Measurements from ENCODE around the gene HOXD8.

DNA sequence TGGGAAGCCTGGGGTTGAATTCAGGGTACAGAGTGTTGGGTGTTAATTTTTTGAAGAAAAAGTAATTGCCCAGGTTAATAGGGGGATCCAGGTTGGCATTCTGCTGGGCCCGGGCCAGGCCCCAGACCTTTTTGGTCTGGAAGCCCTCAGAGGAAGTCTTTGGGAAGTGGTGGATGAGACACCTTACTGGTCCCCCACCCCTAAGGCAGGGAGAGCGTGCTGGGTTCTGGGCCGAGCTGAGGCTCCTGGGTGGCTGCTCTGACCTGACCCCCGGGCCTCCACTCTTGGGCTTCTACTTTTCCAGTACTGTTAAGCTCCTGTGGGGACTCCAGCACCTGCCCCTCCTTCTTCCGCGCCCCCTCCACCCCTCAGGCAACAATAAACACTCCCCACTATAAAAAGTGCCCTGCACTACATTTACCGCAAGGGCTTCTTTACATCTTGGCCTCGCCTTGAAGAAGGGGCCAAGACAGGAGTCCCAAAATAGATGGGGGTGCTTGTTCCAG lies 26.8 kb downstream of the HOXD8 start:
- no peak for TF ChIP-seq ZBTB21 (tag by site-specific recombination; IDR thresholded peaks at IDR 0.05)
- no peak for TF ChIP-seq ZNF785 (tag by site-specific recombination; IDR thresholded peaks at IDR 0.05)
- no peak for TF ChIP-seq ZNF416 (tag by site-specific recombination; IDR thresholded peaks at IDR 0.05)
- TF ChIP-seq, protein P1, sequence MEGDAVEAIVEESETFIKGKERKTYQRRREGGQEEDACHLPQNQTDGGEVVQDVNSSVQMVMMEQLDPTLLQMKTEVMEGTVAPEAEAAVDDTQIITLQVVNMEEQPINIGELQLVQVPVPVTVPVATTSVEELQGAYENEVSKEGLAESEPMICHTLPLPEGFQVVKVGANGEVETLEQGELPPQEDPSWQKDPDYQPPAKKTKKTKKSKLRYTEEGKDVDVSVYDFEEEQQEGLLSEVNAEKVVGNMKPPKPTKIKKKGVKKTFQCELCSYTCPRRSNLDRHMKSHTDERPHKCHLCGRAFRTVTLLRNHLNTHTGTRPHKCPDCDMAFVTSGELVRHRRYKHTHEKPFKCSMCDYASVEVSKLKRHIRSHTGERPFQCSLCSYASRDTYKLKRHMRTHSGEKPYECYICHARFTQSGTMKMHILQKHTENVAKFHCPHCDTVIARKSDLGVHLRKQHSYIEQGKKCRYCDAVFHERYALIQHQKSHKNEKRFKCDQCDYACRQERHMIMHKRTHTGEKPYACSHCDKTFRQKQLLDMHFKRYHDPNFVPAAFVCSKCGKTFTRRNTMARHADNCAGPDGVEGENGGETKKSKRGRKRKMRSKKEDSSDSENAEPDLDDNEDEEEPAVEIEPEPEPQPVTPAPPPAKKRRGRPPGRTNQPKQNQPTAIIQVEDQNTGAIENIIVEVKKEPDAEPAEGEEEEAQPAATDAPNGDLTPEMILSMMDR (tag by site-specific recombination; IDR thresholded peaks at IDR 0.05): no peak
- no peak for TF ChIP-seq ZNF843 (tag by site-specific recombination; IDR thresholded peaks at IDR 0.05)
- TF ChIP-seq, protein P2, sequence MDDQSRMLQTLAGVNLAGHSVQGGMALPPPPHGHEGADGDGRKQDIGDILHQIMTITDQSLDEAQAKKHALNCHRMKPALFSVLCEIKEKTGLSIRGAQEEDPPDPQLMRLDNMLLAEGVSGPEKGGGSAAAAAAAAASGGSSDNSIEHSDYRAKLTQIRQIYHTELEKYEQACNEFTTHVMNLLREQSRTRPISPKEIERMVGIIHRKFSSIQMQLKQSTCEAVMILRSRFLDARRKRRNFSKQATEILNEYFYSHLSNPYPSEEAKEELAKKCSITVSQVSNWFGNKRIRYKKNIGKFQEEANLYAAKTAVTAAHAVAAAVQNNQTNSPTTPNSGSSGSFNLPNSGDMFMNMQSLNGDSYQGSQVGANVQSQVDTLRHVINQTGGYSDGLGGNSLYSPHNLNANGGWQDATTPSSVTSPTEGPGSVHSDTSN (CRISPR knock-in tag; IDR thresholded peaks at IDR 0.05): no peak
- TF ChIP-seq RBAK (tag by site-specific recombination; IDR thresholded peaks at IDR 0.05): no peak
- no peak for TF ChIP-seq ZBTB8A (tag by site-specific recombination; IDR thresholded peaks at IDR 0.05)
- no peak for TF ChIP-seq ZNF433 (tag by site-specific recombination; IDR thresholded peaks at IDR 0.05; ENCODE audit: low read depth)
- no peak for TF ChIP-seq ZSCAN30 (tag by site-specific recombination; IDR thresholded peaks at IDR 0.05)
- no peak for TF ChIP-seq KLF9 (tag by site-specific recombination; IDR thresholded peaks at IDR 0.05; ENCODE audit: low read depth)
- TF ChIP-seq, protein P3, sequence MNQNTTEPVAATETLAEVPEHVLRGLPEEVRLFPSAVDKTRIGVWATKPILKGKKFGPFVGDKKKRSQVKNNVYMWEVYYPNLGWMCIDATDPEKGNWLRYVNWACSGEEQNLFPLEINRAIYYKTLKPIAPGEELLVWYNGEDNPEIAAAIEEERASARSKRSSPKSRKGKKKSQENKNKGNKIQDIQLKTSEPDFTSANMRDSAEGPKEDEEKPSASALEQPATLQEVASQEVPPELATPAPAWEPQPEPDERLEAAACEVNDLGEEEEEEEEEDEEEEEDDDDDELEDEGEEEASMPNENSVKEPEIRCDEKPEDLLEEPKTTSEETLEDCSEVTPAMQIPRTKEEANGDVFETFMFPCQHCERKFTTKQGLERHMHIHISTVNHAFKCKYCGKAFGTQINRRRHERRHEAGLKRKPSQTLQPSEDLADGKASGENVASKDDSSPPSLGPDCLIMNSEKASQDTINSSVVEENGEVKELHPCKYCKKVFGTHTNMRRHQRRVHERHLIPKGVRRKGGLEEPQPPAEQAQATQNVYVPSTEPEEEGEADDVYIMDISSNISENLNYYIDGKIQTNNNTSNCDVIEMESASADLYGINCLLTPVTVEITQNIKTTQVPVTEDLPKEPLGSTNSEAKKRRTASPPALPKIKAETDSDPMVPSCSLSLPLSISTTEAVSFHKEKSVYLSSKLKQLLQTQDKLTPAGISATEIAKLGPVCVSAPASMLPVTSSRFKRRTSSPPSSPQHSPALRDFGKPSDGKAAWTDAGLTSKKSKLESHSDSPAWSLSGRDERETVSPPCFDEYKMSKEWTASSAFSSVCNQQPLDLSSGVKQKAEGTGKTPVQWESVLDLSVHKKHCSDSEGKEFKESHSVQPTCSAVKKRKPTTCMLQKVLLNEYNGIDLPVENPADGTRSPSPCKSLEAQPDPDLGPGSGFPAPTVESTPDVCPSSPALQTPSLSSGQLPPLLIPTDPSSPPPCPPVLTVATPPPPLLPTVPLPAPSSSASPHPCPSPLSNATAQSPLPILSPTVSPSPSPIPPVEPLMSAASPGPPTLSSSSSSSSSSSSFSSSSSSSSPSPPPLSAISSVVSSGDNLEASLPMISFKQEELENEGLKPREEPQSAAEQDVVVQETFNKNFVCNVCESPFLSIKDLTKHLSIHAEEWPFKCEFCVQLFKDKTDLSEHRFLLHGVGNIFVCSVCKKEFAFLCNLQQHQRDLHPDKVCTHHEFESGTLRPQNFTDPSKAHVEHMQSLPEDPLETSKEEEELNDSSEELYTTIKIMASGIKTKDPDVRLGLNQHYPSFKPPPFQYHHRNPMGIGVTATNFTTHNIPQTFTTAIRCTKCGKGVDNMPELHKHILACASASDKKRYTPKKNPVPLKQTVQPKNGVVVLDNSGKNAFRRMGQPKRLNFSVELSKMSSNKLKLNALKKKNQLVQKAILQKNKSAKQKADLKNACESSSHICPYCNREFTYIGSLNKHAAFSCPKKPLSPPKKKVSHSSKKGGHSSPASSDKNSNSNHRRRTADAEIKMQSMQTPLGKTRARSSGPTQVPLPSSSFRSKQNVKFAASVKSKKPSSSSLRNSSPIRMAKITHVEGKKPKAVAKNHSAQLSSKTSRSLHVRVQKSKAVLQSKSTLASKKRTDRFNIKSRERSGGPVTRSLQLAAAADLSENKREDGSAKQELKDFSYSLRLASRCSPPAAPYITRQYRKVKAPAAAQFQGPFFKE (tag by site-specific recombination; IDR thresholded peaks at IDR 0.05; ENCODE audit: borderline replicate concordance): no peak
